Lung (tissue), 12 donors: ENCODE data around the gene ASF1A. TPM values are rescaled to one million over a fixed set of nuclear protein-coding genes. Genes with fewer than 3 reads are reported as not detected.

Experiments used
- ATAC-seq: fragments of 200-7000 bp; cut with Tn5 transposase; one replicate; pipeline ENCODE4 v1.9.1; 2020; ENCODE audit warnings: moderate number of reproducible peaks; ENCODE audit not compliant: insufficient read depth, low FRiP score
- DNase-seq, 3 donors: peaks; one replicate each; pipeline ENCODE4 v3.0.0-alpha.2; 2013 to 2017
- H3K27ac ChIP-seq, 2 donors: one replicate each; pipeline ENCODE4 v1.5.1; 2013; ENCODE audit warnings: mild to moderate bottlenecking in 2 of 2, moderate library complexity in 2 of 2, control low read depth in 1 of 2, inconsistent platforms in 1 of 2, low read depth in 1 of 2, low read length in 1 of 2
- H3K27me3 ChIP-seq, 3 donors: one replicate each; pipeline ENCODE4 v1.5.1; 2013; ENCODE audit warnings: low read length in 2 of 3; ENCODE audit not compliant: control insufficient read depth in 3 of 3, insufficient read depth in 3 of 3
- H3K36me3 ChIP-seq, 4 donors: one replicate each; pipeline ENCODE4 v1.5.1; 2013; ENCODE audit warnings: low read length in 4 of 4, mild to moderate bottlenecking in 1 of 4, moderate library complexity in 1 of 4; ENCODE audit not compliant: control insufficient read depth in 4 of 4, insufficient read depth in 4 of 4
- H3K4me1 ChIP-seq, 5 donors: one replicate each; pipeline ENCODE4 v1.5.1; 2013; ENCODE audit warnings: low read length in 5 of 5, mild to moderate bottlenecking in 2 of 5, moderate library complexity in 1 of 5; ENCODE audit not compliant: control insufficient read depth in 5 of 5, insufficient read depth in 5 of 5
- H3K4me3 ChIP-seq: one replicate; pipeline ENCODE4 v1.5.1; 2013; ENCODE audit warnings: mild to moderate bottlenecking, control low read depth, moderate library complexity
- H3K9ac ChIP-seq, 2 donors: one replicate each; pipeline ENCODE4 v1.5.1; 2013; ENCODE audit warnings: low read length in 2 of 2, control low read depth in 1 of 2; ENCODE audit not compliant: insufficient read depth in 1 of 2
- H3K9me3 ChIP-seq, 4 donors: one replicate each; pipeline ENCODE4 v1.5.1; 2013; ENCODE audit warnings: low read length in 3 of 4, mild to moderate bottlenecking in 1 of 4, moderate library complexity in 1 of 4; ENCODE audit not compliant: control insufficient read depth in 4 of 4, insufficient read depth in 3 of 4
- WGBS, 2 donors: extraction: QIAGEN DNeasy Blood & Tissue Kit; methylation state at CpG; one replicate each; pipeline ENCODE4 v1.1.7; 2013; 5-methylcytosine and 5-hydroxymethylcytosine counted together
- polyA plus RNA-seq, 2 donors: library from polyadenylated mRNA; stranded (reverse); fragments of 200-250 nt; gene quantifications; one replicate each; pipeline ENCODE4 v1.2.1, GENCODE V29; 2013
- total RNA-seq, 2 donors: library from RNA; depleted of rRNA in 1 of 2; stranded (reverse); fragments of >200 nt in 1 of 2; gene quantifications; one replicate each; pipeline ENCODE4 v1.2.1, GENCODE V29; 2014 to 2021
- TF ChIP-seq, protein P1 (sequence below): IDR thresholded peaks from 2 replicates; pipeline ENCODE4 v1.5.1; 2012; ENCODE audit warnings: mild to moderate bottlenecking; ENCODE audit errors: control extremely low read depth, extremely low read depth
- donor health status: control.
- donor health status: control.
- donor health status: Bipolar disorder and iron deficiency.
- donor health status: healthy.
- donor health status: DM: yes; HTN: yes; CAD: no.

Gene ASF1A
- total and polyA plus RNA-seq, 4 donors = 8.9 to 32.9 (median 23.9) TPM

DNA sequence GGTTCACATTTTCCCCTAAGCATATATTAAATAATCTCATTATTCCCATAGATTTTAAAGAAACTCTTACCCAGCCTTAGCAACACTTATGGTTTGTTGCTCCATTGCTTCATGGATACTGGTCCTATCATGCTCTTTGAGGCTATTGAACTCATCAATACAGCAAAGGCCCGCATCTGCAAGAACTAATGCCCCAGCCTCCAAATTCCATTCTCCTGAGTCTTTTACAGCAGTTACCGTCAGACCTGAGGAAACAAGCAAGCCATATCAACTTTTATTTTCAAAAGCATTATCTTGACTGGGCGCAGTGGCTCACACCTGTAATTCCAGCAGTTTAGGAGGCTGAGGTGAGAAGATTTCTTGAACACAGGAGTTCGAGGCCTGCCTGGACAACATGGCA is 37.7 kb upstream of the ASF1A start:
- Histone ChIP-seq H3K4me1 (no peaks in the 10 kb centered on the region), H3K27me3 (no peaks in the 10 kb centered on the region), H3K27ac (no peak overlapping the region), H3K9me3 (no peaks in the 10 kb centered on the region), H3K36me3 (peaks cover 0 to 6% (median 2%) of the 10 kb centered on the region in 4 donors), H3K4me3 (no peak overlapping the region), H3K9ac (no peak overlapping the region)
- 93 to 94% methylated on average over 4 of the region's 4 CpGs for WGBS, 2 donors
- TF ChIP-seq, protein P1, sequence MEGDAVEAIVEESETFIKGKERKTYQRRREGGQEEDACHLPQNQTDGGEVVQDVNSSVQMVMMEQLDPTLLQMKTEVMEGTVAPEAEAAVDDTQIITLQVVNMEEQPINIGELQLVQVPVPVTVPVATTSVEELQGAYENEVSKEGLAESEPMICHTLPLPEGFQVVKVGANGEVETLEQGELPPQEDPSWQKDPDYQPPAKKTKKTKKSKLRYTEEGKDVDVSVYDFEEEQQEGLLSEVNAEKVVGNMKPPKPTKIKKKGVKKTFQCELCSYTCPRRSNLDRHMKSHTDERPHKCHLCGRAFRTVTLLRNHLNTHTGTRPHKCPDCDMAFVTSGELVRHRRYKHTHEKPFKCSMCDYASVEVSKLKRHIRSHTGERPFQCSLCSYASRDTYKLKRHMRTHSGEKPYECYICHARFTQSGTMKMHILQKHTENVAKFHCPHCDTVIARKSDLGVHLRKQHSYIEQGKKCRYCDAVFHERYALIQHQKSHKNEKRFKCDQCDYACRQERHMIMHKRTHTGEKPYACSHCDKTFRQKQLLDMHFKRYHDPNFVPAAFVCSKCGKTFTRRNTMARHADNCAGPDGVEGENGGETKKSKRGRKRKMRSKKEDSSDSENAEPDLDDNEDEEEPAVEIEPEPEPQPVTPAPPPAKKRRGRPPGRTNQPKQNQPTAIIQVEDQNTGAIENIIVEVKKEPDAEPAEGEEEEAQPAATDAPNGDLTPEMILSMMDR = no peak
- no peak for DNase-seq
- ATAC-seq = no peak

DNA sequence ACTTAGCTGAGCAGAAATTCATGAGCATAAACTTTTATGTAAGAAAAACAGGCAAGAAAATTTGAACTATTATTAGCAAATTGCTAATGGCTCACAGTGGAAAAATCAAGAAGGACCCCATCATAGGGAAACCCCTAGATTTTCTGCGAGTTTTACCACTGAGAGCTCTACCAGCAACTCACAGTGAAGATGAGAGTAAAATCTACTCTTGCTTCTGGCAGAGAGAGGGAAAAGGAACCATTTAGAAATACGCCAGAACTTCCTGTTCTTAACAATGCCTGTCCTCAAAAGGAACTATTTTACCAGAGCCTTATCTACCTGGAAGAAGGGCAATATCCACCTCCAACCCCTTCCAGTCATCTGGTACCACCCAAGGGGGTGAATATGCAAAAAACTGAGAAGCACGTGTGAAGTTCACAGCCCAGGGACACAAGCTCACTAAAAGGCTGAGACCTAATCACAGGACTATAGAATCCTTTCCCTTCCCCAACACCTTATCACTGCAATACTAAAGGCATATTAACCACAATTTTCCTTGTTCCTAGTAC is 34.4 kb upstream of the ASF1A start:
- DNase-seq (no peak), ATAC-seq (no peak)
- Histone ChIP-seq H3K36me3 (peaks cover 0 to 6% (median 2%) of the 10 kb centered on the region in 4 donors), H3K27ac (no peak overlapping the region), H3K4me1 (peaks cover 0 to 2% (median under 1%) of the 10 kb centered on the region in 5 donors), H3K27me3 (no peaks in the 10 kb centered on the region), H3K9ac (no peak overlapping the region), H3K4me3 (no peak overlapping the region), H3K9me3 (no peaks in the 10 kb centered on the region)
- 58 to 62% methylated on average over 3 of the region's 3 CpGs for WGBS, 2 donors
- TF ChIP-seq, protein P1 = no peak

DNA sequence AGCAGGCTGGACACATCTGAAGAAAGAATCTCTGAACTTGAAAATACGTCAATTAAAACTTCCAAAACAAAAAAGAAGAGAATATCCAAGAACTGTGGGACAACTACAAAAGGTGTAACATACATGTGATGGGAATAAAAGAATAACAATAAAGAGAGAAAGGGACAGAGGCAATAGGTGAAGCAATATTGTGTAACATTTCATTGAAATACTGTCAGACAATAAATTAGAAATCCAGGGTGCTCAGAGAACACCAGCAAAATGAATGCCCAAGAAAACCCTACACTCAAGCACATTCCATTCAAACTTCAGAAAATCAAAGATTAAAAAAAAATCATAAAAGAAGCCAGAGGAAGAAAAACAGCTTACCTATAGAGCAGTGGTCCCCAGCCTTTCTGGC is 33.6 kb upstream of the ASF1A start:
- no peak for ATAC-seq
- Histone ChIP-seq H3K27me3 (no peaks in the 10 kb centered on the region), H3K27ac (no peak overlapping the region), H3K9ac (no peak overlapping the region), H3K4me3 (no peak overlapping the region), H3K9me3 (no peaks in the 10 kb centered on the region), H3K36me3 (peaks cover 0 to 6% (median 2%) of the 10 kb centered on the region in 4 donors), H3K4me1 (peaks cover 0 to 9% (median 3%) of the 10 kb centered on the region in 5 donors)
- no peak for DNase-seq
- TF ChIP-seq, protein P1 = no peak
- 93 to 96% methylated on average over 1 of the region's 1 CpG for WGBS, 2 donors

DNA sequence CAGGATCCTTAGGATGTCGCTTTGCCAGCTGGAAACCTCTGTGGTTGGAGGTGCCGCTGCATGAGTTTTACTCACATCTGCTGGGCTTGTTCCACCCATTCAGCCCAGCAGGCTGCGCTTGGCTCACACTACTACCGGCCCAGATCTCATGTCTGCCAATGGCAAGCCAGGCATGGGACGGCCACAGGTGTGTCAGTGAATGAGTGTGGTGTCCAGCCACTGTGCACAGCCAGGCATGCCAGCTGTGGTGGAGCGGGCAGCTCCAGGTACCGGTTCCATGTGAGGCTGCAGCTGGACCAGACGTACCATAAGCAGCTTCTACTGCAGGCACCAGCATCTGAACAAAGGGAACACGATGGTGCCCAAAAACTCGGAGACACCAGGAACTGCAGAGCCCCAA is 33.1 kb upstream of the ASF1A start:
- TF ChIP-seq, protein P1 = no peak
- DNase-seq (no peak), ATAC-seq (no peak)
- 96 to 98% methylated on average over 10 of the region's 10 CpGs for WGBS, 2 donors
- Histone ChIP-seq H3K9me3 (no peaks in the 10 kb centered on the region), H3K36me3 (peaks cover 0 to 6% (median 2%) of the 10 kb centered on the region in 4 donors), H3K9ac (no peak overlapping the region), H3K27ac (no peak overlapping the region), H3K27me3 (no peaks in the 10 kb centered on the region), H3K4me3 (no peak overlapping the region), H3K4me1 (peaks cover 0 to 11% (median 3%) of the 10 kb centered on the region in 5 donors)
